Trophoblast cell (in vitro differentiated cells and primary cell): ENCODE results near the gene DAAM1.

Experiments
- DNase-seq, 2 donors: peaks; one replicate each; pipeline ENCODE4 v3.0.0-alpha.2; 2016
- H2AFZ ChIP-seq: 2 replicates; pipeline ENCODE4 v1.6.1; 2013; ENCODE audit warnings: low read length, moderate library complexity, mild to moderate bottlenecking; ENCODE audit not compliant: insufficient read depth, poor library complexity
- H2AK5ac ChIP-seq: 2 replicates; pipeline ENCODE4 v1.6.1; 2013; ENCODE audit warnings: mild to moderate bottlenecking, low read length
- H2BK120ac ChIP-seq: 2 replicates; pipeline ENCODE4 v1.6.1; 2013; ENCODE audit warnings: low read length, mild to moderate bottlenecking, moderate library complexity; ENCODE audit not compliant: insufficient read depth, poor library complexity
- H2BK12ac ChIP-seq: 2 replicates; pipeline ENCODE4 v1.6.1; 2013; ENCODE audit warnings: mild to moderate bottlenecking, low read length, moderate library complexity
- H2BK5ac ChIP-seq: 2 replicates; pipeline ENCODE4 v1.6.1; 2013; ENCODE audit warnings: low read length, low read depth, moderate library complexity, mild to moderate bottlenecking; ENCODE audit not compliant: poor library complexity
- H3K14ac ChIP-seq: 2 replicates; pipeline ENCODE4 v1.6.1; 2013; ENCODE audit warnings: mild to moderate bottlenecking, low read length
- H3K18ac ChIP-seq: 2 replicates; pipeline ENCODE4 v1.6.1; 2013; ENCODE audit warnings: mild to moderate bottlenecking, low read length
- H3K23ac ChIP-seq: 2 replicates; pipeline ENCODE4 v1.6.1; 2013; ENCODE audit warnings: low read length
- H3K27ac ChIP-seq: 2 replicates; pipeline ENCODE4 v1.5.1; 2013; ENCODE audit warnings: low read depth, mild to moderate bottlenecking, inconsistent platforms, low read length, moderate library complexity
- H3K27me3 ChIP-seq: 2 replicates; pipeline ENCODE4 v1.6.1; 2013; ENCODE audit warnings: inconsistent platforms, mild to moderate bottlenecking, low read length, moderate library complexity; ENCODE audit not compliant: insufficient read depth
- H3K36me3 ChIP-seq, 2 experiments: 1 replicate in 1 of 2; 2 replicates in 1 of 2; pipeline ENCODE4 v1.6.1; 2013; ENCODE audit warnings: low read length in 2 of 2, mild to moderate bottlenecking in 2 of 2, moderate library complexity in 1 of 2; ENCODE audit not compliant: insufficient read depth in 2 of 2, control insufficient read depth in 1 of 2
- H3K4ac ChIP-seq: 2 replicates; pipeline ENCODE4 v1.6.1; 2013; ENCODE audit warnings: low read depth, mild to moderate bottlenecking, low read length, moderate library complexity
- H3K4me1 ChIP-seq, 2 experiments: 1 replicate in 1 of 2; 2 replicates in 1 of 2; pipeline ENCODE4 v1.6.1; 2013; ENCODE audit warnings: low read length in 2 of 2, mild to moderate bottlenecking in 2 of 2, moderate library complexity in 1 of 2; ENCODE audit not compliant: insufficient read depth in 2 of 2, control insufficient read depth in 1 of 2
- H3K4me2 ChIP-seq: 2 replicates; pipeline ENCODE4 v1.6.1; 2013; ENCODE audit warnings: inconsistent platforms, mild to moderate bottlenecking, low read length, moderate library complexity
- H3K4me3 ChIP-seq: 2 replicates; pipeline ENCODE4 v1.5.1; 2013; ENCODE audit warnings: mild to moderate bottlenecking, low read depth, low read length, inconsistent platforms
- H3K79me1 ChIP-seq: one replicate; pipeline ENCODE4 v1.6.1; 2013; ENCODE audit warnings: low read length
- H3K79me2 ChIP-seq: 2 replicates; pipeline ENCODE4 v1.6.1; 2013; ENCODE audit warnings: low read length, mild to moderate bottlenecking; ENCODE audit not compliant: control insufficient read depth, insufficient read depth, poor library complexity
- H3K9ac ChIP-seq: 2 replicates; pipeline ENCODE4 v1.6.1; 2013; ENCODE audit warnings: mild to moderate bottlenecking, low read length
- H3K9me3 ChIP-seq: 2 replicates; pipeline ENCODE4 v1.6.1; 2013; ENCODE audit warnings: low read depth, mild to moderate bottlenecking, control low read depth, inconsistent platforms, low read length; ENCODE audit not compliant: insufficient read depth
- H4K12ac ChIP-seq: 2 replicates; pipeline ENCODE4 v1.6.1; 2013; ENCODE audit warnings: low read depth, mild to moderate bottlenecking, low read length, moderate library complexity
- H4K8ac ChIP-seq: 2 replicates; pipeline ENCODE4 v1.6.1; 2013; ENCODE audit warnings: low read depth, mild to moderate bottlenecking, low read length, moderate library complexity
- H4K91ac ChIP-seq: one replicate; pipeline ENCODE4 v1.6.1; 2013; ENCODE audit warnings: low read depth, mild to moderate bottlenecking, low read length, moderate library complexity
- WGBS: extraction: QIAGEN DNeasy Blood & Tissue Kit; methylation state at CpG from one replicate; pipeline ENCODE4 v1.1.7; 2013; ENCODE audit warnings: missing lambda C conversion rate; ENCODE audit not compliant: insufficient read length, insufficient coverage; ENCODE audit errors: extremely low coverage; 5-methylcytosine and 5-hydroxymethylcytosine counted together

Gene DAAM1

GRCh38 chr14:59292921-59293534 lies 104.6 kb downstream of the DAAM1 start:
- Histone ChIP-seq H3K14ac (no peak overlapping the region), H4K91ac (no peak overlapping the region), H3K23ac (no peak overlapping the region), H3K4me2 (no peak overlapping the region), H2BK5ac (no peak overlapping the region), H3K4ac (no peak overlapping the region), H3K4me3 (no peak overlapping the region), H4K12ac (no peak overlapping the region), H3K79me2 (peaks cover 3% of the 10 kb centered on the region), H3K79me1 (peaks cover 17% of the 10 kb centered on the region), H4K8ac (no peak overlapping the region), H3K27ac (no peak overlapping the region), H3K9me3 (no peaks in the 10 kb centered on the region), H3K18ac (no peak overlapping the region), H2AK5ac (no peak overlapping the region), H3K36me3 (peaks cover 2 to 10% of the 10 kb centered on the region in 2 experiments), H2AFZ (no peak overlapping the region), H3K27me3 (no peaks in the 10 kb centered on the region), H3K9ac (no peak overlapping the region), H2BK12ac (peak overlapping the region; percentile 85), H3K4me1 (peaks cover 14 to 17% of the 10 kb centered on the region in 2 experiments), H2BK120ac (no peak overlapping the region)
- no CpG with 5 or more reads among the region's 4 CpGs for WGBS
- no peak for DNase-seq

- WGBS, result no CpG with 5 or more reads among the region's 8 CpGs
- Histone ChIP-seq H3K9me3 (no peaks in the 10 kb centered on the region), H3K4me1 (peaks cover 14 to 17% of the 10 kb centered on the region in 2 experiments), H3K79me1 (peaks cover 18% of the 10 kb centered on the region), H2BK120ac (peak overlapping the region; percentile 7), H3K36me3 (peaks cover 2 to 10% of the 10 kb centered on the region in 2 experiments), H3K79me2 (peaks cover 3% of the 10 kb centered on the region), H4K91ac (peak overlapping the region; percentile 37), H2BK5ac (peak overlapping the region; percentile 17), H3K23ac (no peak overlapping the region), H2AK5ac (no peak overlapping the region), H3K9ac (no peak overlapping the region), H3K4ac (no peak overlapping the region), H3K27ac (peak overlapping the region; percentile 67), H4K8ac (peak overlapping the region; percentile 36), H3K27me3 (no peaks in the 10 kb centered on the region), H3K4me3 (no peak overlapping the region), H2BK12ac (peak overlapping the region; percentile 72), H3K18ac (peak overlapping the region; percentile 9), H4K12ac (no peak overlapping the region), H3K4me2 (no peak overlapping the region), H2AFZ (no peak overlapping the region), H3K14ac (peak overlapping the region; percentile 1)
- peak in 1 of 2 donors; percentile 46 for DNase-seq
Measured at GRCh38 chr14:59293935-59294661, 105.6 kb downstream of the DAAM1 start.

GRCh38 chr14:59294662-59294992 lies 106.2 kb downstream of the DAAM1 start:
- no peak for DNase-seq
- Histone ChIP-seq H3K27ac (peak overlapping the region; percentile 27), H3K23ac (no peak overlapping the region), H3K4me2 (no peak overlapping the region), H4K12ac (no peak overlapping the region), H3K4me3 (no peak overlapping the region), H4K8ac (no peak overlapping the region), H2BK120ac (no peak overlapping the region), H2BK5ac (no peak overlapping the region), H4K91ac (no peak overlapping the region), H2AFZ (no peak overlapping the region), H2BK12ac (no peak overlapping the region), H3K36me3 (peaks cover 2 to 10% of the 10 kb centered on the region in 2 experiments), H3K27me3 (no peaks in the 10 kb centered on the region), H3K79me1 (peaks cover 18% of the 10 kb centered on the region), H3K79me2 (peaks cover 3% of the 10 kb centered on the region), H3K18ac (no peak overlapping the region), H3K14ac (no peak overlapping the region), H3K9me3 (no peaks in the 10 kb centered on the region), H3K9ac (no peak overlapping the region), H3K4me1 (peaks cover 14 to 18% of the 10 kb centered on the region in 2 experiments), H2AK5ac (no peak overlapping the region), H3K4ac (no peak overlapping the region)
- WGBS, result no CpG with 5 or more reads among the region's 1 CpG

GRCh38 chr14:59295951-59296350 lies 107.5 kb downstream of the DAAM1 start:
- Histone ChIP-seq H2AFZ (no peak overlapping the region), H3K4me2 (no peak overlapping the region), H3K14ac (no peak overlapping the region), H3K9ac (no peak overlapping the region), H3K18ac (no peak overlapping the region), H3K4me1 (peaks cover 10 to 14% of the 10 kb centered on the region in 2 experiments), H4K12ac (no peak overlapping the region), H3K23ac (no peak overlapping the region), H2BK12ac (no peak overlapping the region), H3K9me3 (no peaks in the 10 kb centered on the region), H2AK5ac (no peak overlapping the region), H4K8ac (no peak overlapping the region), H3K79me2 (peaks cover 3% of the 10 kb centered on the region), H3K4me3 (no peak overlapping the region), H2BK120ac (no peak overlapping the region), H3K27me3 (no peaks in the 10 kb centered on the region), H3K79me1 (peaks cover 18% of the 10 kb centered on the region), H3K36me3 (peaks cover 2 to 10% of the 10 kb centered on the region in 2 experiments), H4K91ac (no peak overlapping the region), H2BK5ac (no peak overlapping the region), H3K4ac (no peak overlapping the region), H3K27ac (no peak overlapping the region)
- no peak for DNase-seq
